HepG2 (cell line): Measurements from ENCODE around the gene COASY. TPM values are rescaled to one million over a fixed set of nuclear protein-coding genes. Genes with fewer than 3 reads are reported as not detected.

ENCODE experiments used
- DPF2 ChIP-seq: sonication (generic); formaldehyde crosslinking; IDR thresholded peaks from 2 replicates; pipeline ENCODE4 v1.4.0; 2020; ENCODE audit warnings: mild to moderate bottlenecking, low read depth, missing genetic modification reagents, borderline replicate concordance
- HNF4A ChIP-seq: sonication (generic); formaldehyde crosslinking; IDR thresholded peaks from 2 replicates; pipeline ENCODE4 v1.4.0; 2020; ENCODE audit warnings: missing genetic modification reagents
- HOXA3 ChIP-seq: sonication (generic); formaldehyde crosslinking; IDR thresholded peaks from 2 replicates; pipeline ENCODE4 v1.5.0; 2020; ENCODE audit warnings: missing genetic modification reagents
- JUN ChIP-seq: sonication (generic); formaldehyde crosslinking; IDR thresholded peaks from 2 replicates; pipeline ENCODE4 v1.4.0; 2020; ENCODE audit warnings: mild to moderate bottlenecking, missing genetic modification reagents
- MTF2 ChIP-seq: sonication (generic); formaldehyde crosslinking; IDR thresholded peaks from 2 replicates; pipeline ENCODE4 v1.5.0; 2020; ENCODE audit warnings: missing genetic modification reagents, borderline replicate concordance
- NFKB2 ChIP-seq: sonication (generic); formaldehyde crosslinking; IDR thresholded peaks from 2 replicates; pipeline ENCODE4 v1.4.0; 2020; ENCODE audit warnings: missing genetic modification reagents, borderline replicate concordance
- POGZ ChIP-seq: sonication (generic); formaldehyde crosslinking; IDR thresholded peaks from 2 replicates; pipeline ENCODE4 v1.4.0; 2020; ENCODE audit warnings: mild to moderate bottlenecking, missing genetic modification reagents
- RFX5 ChIP-seq: IDR thresholded peaks from 2 replicates; pipeline ENCODE4 v1.6.1; 2011; ENCODE audit warnings: low read depth, low read length, improper control_type of control experiment
- SP5 ChIP-seq: IDR thresholded peaks from 2 replicates; pipeline ENCODE4 v1.6.1; 2016; ENCODE audit warnings: low read depth, borderline replicate concordance
- TGIF2 ChIP-seq: IDR thresholded peaks from 2 replicates; pipeline ENCODE4 v1.6.1; 2016; ENCODE audit warnings: control low read depth, missing compliant biosample characterization
- ZBTB1 ChIP-seq: sonication (generic); formaldehyde crosslinking; IDR thresholded peaks from 2 replicates; pipeline ENCODE4 v1.4.0; 2020; ENCODE audit warnings: missing genetic modification reagents, borderline replicate concordance
- ZNF136 ChIP-seq: sonication (generic); formaldehyde crosslinking; IDR thresholded peaks from 2 replicates; pipeline ENCODE4 v1.8.1; 2022; ENCODE audit warnings: low read depth, mild to moderate bottlenecking, moderate library complexity, missing genetic modification reagents
- ZNF891 ChIP-seq: sonication (generic); formaldehyde crosslinking; IDR thresholded peaks from 2 replicates; pipeline ENCODE4 v1.5.0; 2020; ENCODE audit warnings: mild to moderate bottlenecking, missing genetic modification reagents
- ZSCAN29 ChIP-seq: sonication (generic); formaldehyde crosslinking; conservative IDR thresholded peaks from 2 replicates; pipeline ENCODE4 v1.4.0; 2020; ENCODE audit warnings: mild to moderate bottlenecking, missing genetic modification reagents
- polyA plus RNA-seq, 8 experiments: library from polyadenylated mRNA; depleted of rRNA in 3 of 8; stranded (reverse) in 7 of 8; unstranded in 1 of 8; fragments of >200 nt; fragmentation: Illumina TruSeq in 4 of 8; extraction: Trizol in 4 of 8; gene quantifications; 2 replicates each; pipeline versions ENCODE4 v1.2.1 to v1.2.3, GENCODE V29; 2011 to 2016; ENCODE audit warnings: low read depth in 4 of 8, missing spikeins in 1 of 8, mixed read lengths in 1 of 8; ENCODE audit not compliant: insufficient read depth in 1 of 8
- total RNA-seq, 5 experiments: library from RNA; depleted of rRNA; stranded (reverse); fragments of >200 nt; fragmentation: Illumina TruSeq; extraction: Trizol; gene quantifications; 2 replicates each; pipeline ENCODE4 v1.2.3, GENCODE V29; 2016; ENCODE audit warnings: low read depth in 1 of 5
- TF ChIP-seq, protein P1 (sequence below): sonication (generic); formaldehyde crosslinking; IDR thresholded peaks from 2 replicates; pipeline ENCODE4 v1.5.0; 2020; ENCODE audit warnings: mild to moderate bottlenecking, missing genetic modification reagents, moderate library complexity
- TF ChIP-seq, protein P2 (sequence below): sonication (generic); formaldehyde crosslinking; IDR thresholded peaks from 2 replicates; pipeline ENCODE4 v1.5.0; 2020; ENCODE audit warnings: mild to moderate bottlenecking, low read depth, missing genetic modification reagents, borderline replicate concordance
- TF ChIP-seq, protein P3 (sequence below), 2 experiments: sonication (generic) in 1 of 2; formaldehyde crosslinking in 1 of 2; IDR thresholded peaks; 2 replicates each; pipeline versions ENCODE4 v1.5.1 to v1.6.1; 2011 to 2020; ENCODE audit warnings: borderline replicate concordance in 1 of 2, low read depth in 1 of 2, low read length in 1 of 2, mild to moderate bottlenecking in 1 of 2, missing genetic modification reagents in 1 of 2, moderate library complexity in 1 of 2
- TF ChIP-seq, protein P4 (sequence below): sonication (generic); formaldehyde crosslinking; IDR thresholded peaks from 2 replicates; pipeline ENCODE4 v1.8.0; 2022; ENCODE audit warnings: missing genetic modification reagents, mild to moderate bottlenecking, moderate library complexity, borderline replicate concordance
- TF ChIP-seq, protein P5 (sequence below): sonication (generic); formaldehyde crosslinking; conservative IDR thresholded peaks from 2 replicates; pipeline ENCODE4 v1.8.0; 2022; ENCODE audit warnings: missing genetic modification reagents

Gene COASY
- total and polyA plus RNA-seq, 2 of the 13 experiments (the other 11 are each of a cell fraction or from before 2014, with no cell fraction given) = 90.7 to 125 TPM

DNA sequence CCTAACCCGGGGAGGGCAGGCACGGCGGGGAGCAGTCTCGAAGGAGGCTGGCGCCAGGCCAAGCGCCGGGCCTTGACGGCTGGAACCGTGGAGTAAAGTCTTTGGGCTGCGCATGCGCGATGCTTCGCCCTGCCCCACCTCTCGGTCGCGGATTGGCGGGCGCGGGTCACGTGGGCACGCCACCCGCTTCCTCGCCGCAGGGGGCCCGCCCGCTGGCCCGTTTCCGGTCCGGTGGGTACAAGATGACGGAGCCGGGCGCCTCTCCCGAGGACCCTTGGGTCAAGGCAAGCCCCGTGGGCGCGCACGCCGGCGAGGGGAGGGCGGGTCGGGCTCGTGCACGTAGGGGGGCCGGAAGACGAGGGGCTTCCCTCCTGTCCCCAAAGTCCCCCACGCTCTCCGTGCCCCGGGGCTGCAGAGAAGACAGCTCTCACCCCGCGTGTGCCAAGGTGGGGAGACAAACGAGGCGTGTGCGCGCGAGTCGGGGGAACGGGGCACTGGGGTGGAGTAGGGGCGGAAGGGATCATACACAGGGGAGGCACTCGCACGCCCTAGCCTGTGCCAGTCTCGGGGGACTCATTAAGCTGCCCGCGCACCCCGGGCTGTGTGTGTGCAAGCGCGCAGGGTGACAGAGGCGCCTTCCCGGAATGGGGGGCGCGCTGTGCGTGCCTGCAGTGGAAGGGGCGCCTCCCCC is 5.1 kb downstream of the COASY start, which contains the start of gene MLX (continued):
- TF ChIP-seq, protein P1, sequence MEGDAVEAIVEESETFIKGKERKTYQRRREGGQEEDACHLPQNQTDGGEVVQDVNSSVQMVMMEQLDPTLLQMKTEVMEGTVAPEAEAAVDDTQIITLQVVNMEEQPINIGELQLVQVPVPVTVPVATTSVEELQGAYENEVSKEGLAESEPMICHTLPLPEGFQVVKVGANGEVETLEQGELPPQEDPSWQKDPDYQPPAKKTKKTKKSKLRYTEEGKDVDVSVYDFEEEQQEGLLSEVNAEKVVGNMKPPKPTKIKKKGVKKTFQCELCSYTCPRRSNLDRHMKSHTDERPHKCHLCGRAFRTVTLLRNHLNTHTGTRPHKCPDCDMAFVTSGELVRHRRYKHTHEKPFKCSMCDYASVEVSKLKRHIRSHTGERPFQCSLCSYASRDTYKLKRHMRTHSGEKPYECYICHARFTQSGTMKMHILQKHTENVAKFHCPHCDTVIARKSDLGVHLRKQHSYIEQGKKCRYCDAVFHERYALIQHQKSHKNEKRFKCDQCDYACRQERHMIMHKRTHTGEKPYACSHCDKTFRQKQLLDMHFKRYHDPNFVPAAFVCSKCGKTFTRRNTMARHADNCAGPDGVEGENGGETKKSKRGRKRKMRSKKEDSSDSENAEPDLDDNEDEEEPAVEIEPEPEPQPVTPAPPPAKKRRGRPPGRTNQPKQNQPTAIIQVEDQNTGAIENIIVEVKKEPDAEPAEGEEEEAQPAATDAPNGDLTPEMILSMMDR (CRISPR knock-in tag) = peak; percentile 48
- TF ChIP-seq RFX5 (no peak), JUN (CRISPR knock-in tag) (no peak; the same call in 1 of the 2 replicates), POGZ (peak; percentile 84), ZSCAN29 (CRISPR knock-in tag) (peak; percentile 78), HOXA3 (CRISPR knock-in tag) (peak; percentile 80), HNF4A (CRISPR knock-in tag) (peak; percentile 74), DPF2 (CRISPR knock-in tag) (no peak; the same call in 1 of the 2 replicates), SP5 (CRISPR knock-in tag) (peak; percentile 72; the same call in 1 of the 2 replicates), MTF2 (peak; percentile 89), ZNF891 (no peak; the same call in 1 of the 2 replicates), ZNF136 (CRISPR knock-in tag) (no peak; the same call in 1 of the 2 replicates), NFKB2 (CRISPR knock-in tag) (peak; percentile 38; the same call in 1 of the 2 replicates), TGIF2 (peak; percentile 86), ZBTB1 (CRISPR knock-in tag) (no peak)
- TF ChIP-seq, protein P2, sequence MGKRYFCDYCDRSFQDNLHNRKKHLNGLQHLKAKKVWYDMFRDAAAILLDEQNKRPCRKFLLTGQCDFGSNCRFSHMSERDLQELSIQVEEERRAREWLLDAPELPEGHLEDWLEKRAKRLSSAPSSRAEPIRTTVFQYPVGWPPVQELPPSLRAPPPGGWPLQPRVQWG = no peak
- TF ChIP-seq, protein P3, sequence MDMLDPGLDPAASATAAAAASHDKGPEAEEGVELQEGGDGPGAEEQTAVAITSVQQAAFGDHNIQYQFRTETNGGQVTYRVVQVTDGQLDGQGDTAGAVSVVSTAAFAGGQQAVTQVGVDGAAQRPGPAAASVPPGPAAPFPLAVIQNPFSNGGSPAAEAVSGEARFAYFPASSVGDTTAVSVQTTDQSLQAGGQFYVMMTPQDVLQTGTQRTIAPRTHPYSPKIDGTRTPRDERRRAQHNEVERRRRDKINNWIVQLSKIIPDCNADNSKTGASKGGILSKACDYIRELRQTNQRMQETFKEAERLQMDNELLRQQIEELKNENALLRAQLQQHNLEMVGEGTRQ (IDR thresholded peaks at IDR 0.05; ENCODE audit: low read depth, low read length) = peak; percentile 97
- TF ChIP-seq, protein P3 (CRISPR knock-in tag; IDR thresholded peaks at IDR 0.05; ENCODE audit: borderline replicate concordance) = peak; percentile 99
- TF ChIP-seq, protein P4, sequence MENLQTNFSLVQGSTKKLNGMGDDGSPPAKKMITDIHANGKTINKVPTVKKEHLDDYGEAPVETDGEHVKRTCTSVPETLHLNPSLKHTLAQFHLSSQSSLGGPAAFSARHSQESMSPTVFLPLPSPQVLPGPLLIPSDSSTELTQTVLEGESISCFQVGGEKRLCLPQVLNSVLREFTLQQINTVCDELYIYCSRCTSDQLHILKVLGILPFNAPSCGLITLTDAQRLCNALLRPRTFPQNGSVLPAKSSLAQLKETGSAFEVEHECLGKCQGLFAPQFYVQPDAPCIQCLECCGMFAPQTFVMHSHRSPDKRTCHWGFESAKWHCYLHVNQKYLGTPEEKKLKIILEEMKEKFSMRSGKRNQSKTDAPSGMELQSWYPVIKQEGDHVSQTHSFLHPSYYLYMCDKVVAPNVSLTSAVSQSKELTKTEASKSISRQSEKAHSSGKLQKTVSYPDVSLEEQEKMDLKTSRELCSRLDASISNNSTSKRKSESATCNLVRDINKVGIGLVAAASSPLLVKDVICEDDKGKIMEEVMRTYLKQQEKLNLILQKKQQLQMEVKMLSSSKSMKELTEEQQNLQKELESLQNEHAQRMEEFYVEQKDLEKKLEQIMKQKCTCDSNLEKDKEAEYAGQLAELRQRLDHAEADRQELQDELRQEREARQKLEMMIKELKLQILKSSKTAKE (CRISPR knock-in tag) = no peak; the same call in none of the 2 replicates
- TF ChIP-seq, protein P5, sequence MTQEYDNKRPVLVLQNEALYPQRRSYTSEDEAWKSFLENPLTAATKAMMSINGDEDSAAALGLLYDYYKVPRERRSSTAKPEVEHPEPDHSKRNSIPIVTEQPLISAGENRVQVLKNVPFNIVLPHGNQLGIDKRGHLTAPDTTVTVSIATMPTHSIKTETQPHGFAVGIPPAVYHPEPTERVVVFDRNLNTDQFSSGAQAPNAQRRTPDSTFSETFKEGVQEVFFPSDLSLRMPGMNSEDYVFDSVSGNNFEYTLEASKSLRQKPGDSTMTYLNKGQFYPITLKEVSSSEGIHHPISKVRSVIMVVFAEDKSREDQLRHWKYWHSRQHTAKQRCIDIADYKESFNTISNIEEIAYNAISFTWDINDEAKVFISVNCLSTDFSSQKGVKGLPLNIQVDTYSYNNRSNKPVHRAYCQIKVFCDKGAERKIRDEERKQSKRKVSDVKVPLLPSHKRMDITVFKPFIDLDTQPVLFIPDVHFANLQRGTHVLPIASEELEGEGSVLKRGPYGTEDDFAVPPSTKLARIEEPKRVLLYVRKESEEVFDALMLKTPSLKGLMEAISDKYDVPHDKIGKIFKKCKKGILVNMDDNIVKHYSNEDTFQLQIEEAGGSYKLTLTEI (CRISPR knock-in tag) = no peak
